PC-3 (cell line): Measurements from ENCODE around the gene TANC1.

Experiments
- CTCF ChIP-seq: fragments of 300-600 bp; sonication (generic); conservative IDR thresholded peaks from 2 replicates; pipeline ENCODE4 v1.5.1; 2017; ENCODE audit warnings: antibody characterized with exemption, low read depth, mild to moderate bottlenecking, low read length
- EZH2phosphoT487 ChIP-seq: fragments of 300-600 bp; sonication (generic); IDR thresholded peaks from 2 replicates; pipeline ENCODE4 v1.6.1; 2018; ENCODE audit warnings: mild to moderate bottlenecking, antibody characterized with exemption, low read length, borderline replicate concordance

- no peak for TF ChIP-seq CTCF
- no peak for TF ChIP-seq EZH2phosphoT487
Measured at GRCh38 chr2:158975271-158975921, 7.0 kb downstream of the TANC1 start.
